OCI-LY3 (cell line): ENCODE measurements around the gene INTS4.

ENCODE experiments used
- CTCF ChIP-seq: fragments of 200-600, 300-600 bp; sonication (generic); IDR thresholded peaks from 2 replicates; pipeline ENCODE4 v1.5.1; 2014; ENCODE audit warnings: antibody characterized with exemption, low read length, low read depth
- EZH2phosphoT487 ChIP-seq: fragments of 200-600 bp; shearing (Covaris generic); IDR thresholded peaks from 2 replicates; pipeline ENCODE4 v1.6.1; 2018; ENCODE audit warnings: antibody characterized with exemption, mixed run types, low read depth

GRCh38 chr11:77966338-77966737 is 28.1 kb downstream of the INTS4 start:
- TF ChIP-seq CTCF (no peak), EZH2phosphoT487 (no peak)
